Activated CD4-positive, alpha-beta memory T cell treated with anti-CD3 and anti-CD28 coated beads for 36 hours (primary cell): ENCODE results near the gene GLRA1. TPM values are rescaled to one million over a fixed set of nuclear protein-coding genes. Genes with fewer than 3 reads are reported as not detected.
A peak's percentile ranks its signal among the peaks of the same experiment; 100 is the strongest.

Source experiments
- CTCF ChIA-PET: fragments of 350-600 bp; sonication (Branson Sonifier 250); formaldehyde crosslinking; loops from one replicate; lab custom pipeline; 2021; ENCODE audit warnings: antibody characterized with exemption, inconsistent platforms; lab: Charles Lee
- POLR2A ChIA-PET: fragments of 350-600 bp; sonication (Branson Sonifier 250); formaldehyde crosslinking; loops from one replicate; lab custom pipeline; 2021; ENCODE audit warnings: antibody characterized with exemption; lab: Charles Lee
- DNase-seq: peaks from one replicate; pipeline ENCODE4 v3.0.0-alpha.2; 2020
- H3K27ac Mint-ChIP-seq: one replicate; pipeline ENCODE4 v1.8.0; 2021; ENCODE audit warnings: mixed read lengths
- H3K27me3 Mint-ChIP-seq: one replicate; pipeline ENCODE4 v1.8.0; 2021; ENCODE audit warnings: mixed read lengths
- H3K36me3 Mint-ChIP-seq: one replicate; pipeline ENCODE4 v1.8.0; 2021; ENCODE audit warnings: mixed read lengths
- H3K4me1 Mint-ChIP-seq: one replicate; pipeline ENCODE4 v1.8.0; 2021; ENCODE audit warnings: low read depth, mixed read lengths
- H3K4me3 Mint-ChIP-seq: one replicate; pipeline ENCODE4 v1.8.0; 2021; ENCODE audit warnings: mild to moderate bottlenecking, mixed read lengths
- H3K9me3 Mint-ChIP-seq: one replicate; pipeline ENCODE4 v1.8.0; 2021; ENCODE audit warnings: mixed read lengths
- intact Hi-C: fragments of 100-400 bp; cut with micrococcal nuclease; formaldehyde crosslinking; loops from one replicate; pipeline ENCODE4 v1.15.1; 2023
- total RNA-seq, 2 experiments: library from RNA; stranded (reverse); gene quantifications; one replicate each; pipeline ENCODE4 v1.2.3, GENCODE V29; 2021

Gene GLRA1
- total RNA-seq, 2 experiments from 2014 or later = not detected

DNA sequence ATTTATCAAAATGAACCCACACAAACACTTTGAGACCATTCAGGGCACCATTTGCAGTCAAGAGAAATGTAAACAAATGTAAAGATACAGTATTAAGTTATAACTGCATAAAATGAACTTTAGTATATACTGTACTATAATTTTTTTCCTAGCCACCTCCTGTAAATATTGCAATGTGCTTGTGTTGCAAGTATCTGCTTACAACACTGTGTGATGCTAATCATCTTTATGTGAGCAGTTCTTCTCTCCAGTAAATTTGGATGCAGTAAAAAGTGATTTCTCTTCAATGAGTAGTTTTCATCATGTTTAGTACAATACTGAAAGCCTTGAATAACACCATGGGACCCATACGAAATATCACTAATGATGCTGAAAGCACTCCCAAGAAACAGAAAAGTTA, 143.4 kb downstream of the GLRA1 start:
- no peak overlapping the region for H3K27ac Mint-ChIP-seq
- H3K9me3 Mint-ChIP-seq = no peaks in the 10 kb centered on the region
- H3K27me3 Mint-ChIP-seq = no peaks in the 10 kb centered on the region
- CTCF ChIA-PET = interaction anchor here (1.3 kb wide), 1 partner anchor 10 kb away, joined by 3 read pairs; the partner anchor contains the start of gene G3BP1
- H3K4me1 Mint-ChIP-seq = peaks cover 84% of the 10 kb centered on the region
- peaks cover 24% of the 10 kb centered on the region for H3K36me3 Mint-ChIP-seq
- POLR2A ChIA-PET = interaction anchor here (1.1 kb wide), 1 partner anchor 8 kb away, joined by 5 read pairs; no protein-coding TSS in a partner anchor
- DNase-seq = no peak
- no peak overlapping the region for H3K4me3 Mint-ChIP-seq
- intact Hi-C loops = no loop called here

DNA sequence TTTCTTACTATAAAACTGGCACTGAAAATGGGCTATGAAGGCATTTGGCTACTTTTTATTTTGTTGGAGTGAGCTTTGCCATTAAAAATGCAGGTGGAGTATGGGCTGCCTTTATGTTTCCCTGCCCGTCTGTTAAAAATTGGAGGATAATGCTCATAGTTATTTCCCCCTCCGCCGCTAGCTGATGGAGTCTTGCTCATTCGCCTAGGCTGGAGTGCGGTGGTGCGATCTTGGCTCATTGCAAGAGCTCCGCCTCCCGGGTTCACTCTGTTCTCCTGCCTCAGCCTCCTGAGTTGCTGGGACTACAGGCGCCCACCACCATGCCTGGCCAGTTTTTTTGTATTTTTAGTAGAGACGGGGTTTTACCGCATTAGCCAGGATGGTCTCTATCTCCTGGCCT, 144.3 kb downstream of the GLRA1 start:
- POLR2A ChIA-PET = no interaction called here
- H3K9me3 Mint-ChIP-seq = no peaks in the 10 kb centered on the region
- intact Hi-C loops = no loop called here
- H3K36me3 Mint-ChIP-seq = peaks cover 29% of the 10 kb centered on the region
- CTCF ChIA-PET = no interaction called here
- H3K4me1 Mint-ChIP-seq = peaks cover 85% of the 10 kb centered on the region
- H3K27ac Mint-ChIP-seq = no peak overlapping the region
- no peaks in the 10 kb centered on the region for H3K27me3 Mint-ChIP-seq
- DNase-seq = no peak
- no peak overlapping the region for H3K4me3 Mint-ChIP-seq

DNA sequence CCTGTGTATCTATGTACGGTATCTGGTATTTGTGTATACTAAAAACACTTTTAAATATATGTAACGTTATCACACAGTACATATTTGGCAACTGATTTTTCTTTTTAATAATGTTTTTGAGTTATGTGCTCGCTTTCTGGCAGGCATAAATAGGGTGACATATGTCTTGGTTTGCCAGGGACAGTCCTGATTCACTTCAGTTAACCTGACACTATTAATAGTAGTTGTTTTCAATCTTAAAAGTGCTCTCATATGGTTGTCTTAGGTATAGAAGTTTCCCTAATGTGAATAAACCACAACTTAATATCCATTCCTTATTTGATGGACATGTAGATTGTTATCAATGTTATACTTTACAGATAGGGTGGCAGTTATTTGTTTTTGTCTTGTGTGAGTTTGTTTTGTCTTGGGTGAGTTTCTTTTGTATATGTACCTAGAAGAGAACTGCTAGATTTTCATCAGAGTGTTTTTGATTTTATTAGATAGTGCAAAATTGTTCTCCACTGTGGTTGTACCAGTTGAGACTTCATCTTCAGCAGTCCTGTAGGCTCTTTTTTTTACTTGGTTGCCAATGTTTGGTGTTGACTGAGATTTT, 145.0 kb downstream of the GLRA1 start:
- Mint-ChIP-seq H3K27me3 (no peaks in the 10 kb centered on the region), H3K4me1 (peaks cover 86% of the 10 kb centered on the region), H3K4me3 (no peak overlapping the region), H3K36me3 (peaks cover 29% of the 10 kb centered on the region), H3K9me3 (no peaks in the 10 kb centered on the region), H3K27ac (peak overlapping the region; percentile 49)
- POLR2A ChIA-PET = no interaction called here
- intact Hi-C loops = loop anchor here (10.0 kb wide), 1 partner anchor 695 kb away; the partner anchor contains the start of gene TNIP1
- CTCF ChIA-PET = no interaction called here
- DNase-seq = no peak

DNA sequence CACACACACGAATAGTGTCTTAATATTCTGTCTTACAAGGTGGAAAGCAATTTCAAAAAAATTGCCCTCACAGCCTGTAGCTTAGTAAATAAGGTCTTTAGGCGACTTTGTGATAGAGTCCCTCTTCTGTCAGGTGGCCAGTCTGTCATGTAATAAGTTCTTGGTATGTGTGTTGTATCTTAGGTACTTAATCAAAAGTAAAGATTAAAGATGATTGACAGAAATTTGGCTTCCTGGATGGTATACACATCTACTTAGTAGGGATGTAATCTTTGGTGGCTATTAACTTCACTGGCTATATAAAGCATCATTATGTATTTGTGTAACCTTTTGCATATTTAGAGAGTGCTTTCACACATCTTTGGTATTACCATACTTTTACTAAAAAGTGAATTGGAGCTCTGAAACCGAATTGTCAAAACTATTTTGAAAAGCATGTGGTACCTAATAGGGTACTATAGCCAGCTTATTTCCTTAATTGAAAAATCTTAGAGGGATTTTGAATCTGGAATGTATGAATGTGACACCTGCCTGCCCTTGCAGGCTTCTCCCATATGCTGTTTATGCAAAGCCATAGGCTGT, 149.5 kb downstream of the GLRA1 start:
- POLR2A ChIA-PET = interaction anchor here (1.6 kb wide), 1 partner anchor 10 kb away, joined by 5 read pairs; no protein-coding TSS in a partner anchor
- intact Hi-C loops = loop anchor here (10.0 kb wide), 1 partner anchor 690 kb away; the partner anchor contains the start of gene TNIP1
- Mint-ChIP-seq H3K4me1 (peaks cover 64% of the 10 kb centered on the region), H3K27me3 (no peaks in the 10 kb centered on the region), H3K27ac (no peak overlapping the region), H3K9me3 (no peaks in the 10 kb centered on the region), H3K36me3 (peaks cover 44% of the 10 kb centered on the region), H3K4me3 (peak overlapping the region; percentile 46)
- DNase-seq = no peak
- CTCF ChIA-PET = interaction anchor here (0.9 to 1.3 kb wide), 2 partner anchors 10 to 34 kb away, joined by 3 to 4 read pairs; no protein-coding TSS in a partner anchor

DNA sequence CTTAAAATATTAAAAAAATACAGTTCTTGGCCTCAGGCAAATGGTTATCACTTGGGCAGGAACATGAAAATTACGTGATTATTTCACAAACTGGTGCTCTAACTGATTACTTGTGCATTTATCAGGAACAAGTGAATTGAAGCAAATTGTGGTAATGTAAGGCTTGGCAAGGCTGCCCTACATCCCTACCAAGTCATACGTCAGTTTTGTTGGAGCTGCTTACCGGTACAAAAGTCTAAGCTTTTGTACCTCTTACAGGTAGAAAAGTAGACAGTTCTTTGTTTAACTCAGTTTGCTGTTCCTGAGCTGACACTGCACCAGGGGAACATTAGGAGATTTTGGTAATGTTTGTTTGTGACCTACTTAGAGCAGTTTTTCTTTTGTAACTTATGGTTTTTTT, 150.7 kb downstream of the GLRA1 start:
- peaks cover 38% of the 10 kb centered on the region for H3K36me3 Mint-ChIP-seq
- POLR2A ChIA-PET = interaction anchor here (1.3 to 1.6 kb wide), 2 partner anchors 11 to 17 kb away, joined by 5 to 8 read pairs; no protein-coding TSS in a partner anchor

DNA sequence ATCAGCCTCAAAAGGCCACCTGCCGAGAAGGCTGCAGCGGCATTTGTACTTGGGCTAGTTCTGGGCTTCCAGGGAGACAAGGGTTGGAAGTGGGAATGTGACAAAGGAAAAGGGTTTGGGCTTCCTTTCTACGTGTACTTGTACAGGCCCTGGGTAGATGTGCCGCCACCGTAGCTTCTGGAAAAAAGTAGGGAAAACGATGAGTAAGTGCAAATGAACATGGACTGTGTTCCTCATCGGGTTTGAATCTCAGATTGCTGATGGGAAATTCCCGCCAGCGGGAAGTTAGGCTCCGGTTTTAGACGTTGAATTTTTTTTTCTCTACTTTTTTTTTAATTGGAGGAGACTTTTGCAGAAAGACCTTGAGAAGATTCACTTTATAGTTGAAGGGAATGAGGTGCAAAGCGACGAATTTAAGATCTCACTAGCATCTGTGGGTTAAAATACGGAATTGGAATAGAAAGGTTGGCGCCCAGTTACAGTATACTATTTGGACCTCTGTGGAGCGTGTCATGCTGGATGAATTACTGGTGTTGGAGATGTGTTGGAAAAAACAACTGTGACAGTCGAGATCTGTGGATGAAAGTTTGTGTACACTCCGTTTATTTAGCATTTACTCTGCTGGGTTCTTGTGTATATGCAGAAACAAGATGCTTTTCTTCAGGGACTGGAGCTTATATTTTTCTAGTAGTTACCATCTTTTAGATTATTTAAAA, 151.6 kb downstream of the GLRA1 start:
- CTCF ChIA-PET = interaction anchor here (1.2 to 1.9 kb wide), 3 partner anchors 112 to 370 kb away, joined by 5 to 8 read pairs (median 7); no protein-coding TSS in a partner anchor

More for the DNA sequence above, 150.7 kb downstream of the GLRA1 start:
- Mint-ChIP-seq H3K4me1 (peaks cover 55% of the 10 kb centered on the region), H3K27ac (peak overlapping the region; percentile 20), H3K27me3 (no peaks in the 10 kb centered on the region), H3K4me3 (peak overlapping the region; percentile 85), H3K9me3 (no peaks in the 10 kb centered on the region)
- intact Hi-C loops = loop anchor here (5.0 to 10.0 kb wide), 4 partner anchors 368 to 689 kb away; partner anchors contain the start of gene TNIP1
- CTCF ChIA-PET = interaction anchor here (0.9 to 1.9 kb wide), 3 partner anchors 113 to 369 kb away, joined by 5 to 10 read pairs (median 7); no protein-coding TSS in a partner anchor
- no peak for DNase-seq

More for the DNA sequence above, 151.6 kb downstream of the GLRA1 start:
- peak overlapping the region; percentile 85 for H3K4me3 Mint-ChIP-seq
- peaks cover 34% of the 10 kb centered on the region for H3K36me3 Mint-ChIP-seq
- intact Hi-C loops = loop anchor here (5.0 to 10.0 kb wide), 4 partner anchors 369 to 688 kb away; partner anchors contain the start of gene TNIP1
- H3K9me3 Mint-ChIP-seq = no peaks in the 10 kb centered on the region
- H3K27me3 Mint-ChIP-seq = no peaks in the 10 kb centered on the region
- POLR2A ChIA-PET = interaction anchor here (0.7 to 4.1 kb wide), 7 partner anchors 9 to 521 kb away, joined by 3 to 71 read pairs (median 6); partner anchors contain the start of genes ATOX1 and GM2A
- no peak for DNase-seq
- H3K27ac Mint-ChIP-seq = peak overlapping the region; percentile 75
- peaks cover 47% of the 10 kb centered on the region for H3K4me1 Mint-ChIP-seq

Other genes starting within 250 kb of the GLRA1 start
- not detected for gene SPARC, start 237.9 kb downstream of the GLRA1 start, total RNA-seq
- 10 to 100 TPM; 83.1 to 89.9 TPM for gene ATOX1, start 166.2 kb downstream of the GLRA1 start, total RNA-seq
- 100 to 1,000 TPM; 237 TPM for gene G3BP1, start 152.9 kb downstream of the GLRA1 start, total RNA-seq